ENCODE measurements around the gene PTPRR.

PTPRR gene

GRCh38 chr12:70928071-70928470 is 7.5 kb upstream of the PTPRR start:
- no peak overlapping the region for H3K4me3 Mint-ChIP-seq
- no peaks in the 10 kb centered on the region for H3K9me3 Mint-ChIP-seq
- H3K27me3 Mint-ChIP-seq, result no peaks in the 10 kb centered on the region
- no peaks in the 10 kb centered on the region for H3K4me1 Mint-ChIP-seq (ENCODE audit: low read depth)
- no peaks in the 10 kb centered on the region for H3K36me3 Mint-ChIP-seq (ENCODE audit: low read depth)
- H3K27ac Mint-ChIP-seq, result no peak overlapping the region

GRCh38 chr12:70927356-70927755 is 6.8 kb upstream of the PTPRR start:
- no peaks in the 10 kb centered on the region for H3K36me3 Mint-ChIP-seq (ENCODE audit: low read depth)
- H3K9me3 Mint-ChIP-seq, result no peaks in the 10 kb centered on the region
- no peaks in the 10 kb centered on the region for H3K27me3 Mint-ChIP-seq
- no peak overlapping the region for H3K27ac Mint-ChIP-seq
- no peaks in the 10 kb centered on the region for H3K4me1 Mint-ChIP-seq (ENCODE audit: low read depth)
- H3K4me3 Mint-ChIP-seq, result no peak overlapping the region

- no peaks in the 10 kb centered on the region for H3K36me3 Mint-ChIP-seq (ENCODE audit: low read depth)
- no peaks in the 10 kb centered on the region for H3K4me1 Mint-ChIP-seq (ENCODE audit: low read depth)
- H3K9me3 Mint-ChIP-seq, result peaks cover 3% of the 10 kb centered on the region
- peaks cover 5% of the 10 kb centered on the region for H3K27me3 Mint-ChIP-seq
- no peak overlapping the region for H3K4me3 Mint-ChIP-seq
- no peak overlapping the region for H3K27ac Mint-ChIP-seq
These were observed 5.0 kb upstream of the PTPRR start for GRCh38 chr12:70925539-70925938.

GRCh38 chr12:70920891-70921290 is 353 bp upstream of the PTPRR start:
- no peaks in the 10 kb centered on the region for H3K4me1 Mint-ChIP-seq (ENCODE audit: low read depth)
- no peaks in the 10 kb centered on the region for H3K36me3 Mint-ChIP-seq (ENCODE audit: low read depth)
- H3K27ac Mint-ChIP-seq, result no peak overlapping the region
- H3K9me3 Mint-ChIP-seq, result peaks cover 3% of the 10 kb centered on the region
- no peak overlapping the region for H3K4me3 Mint-ChIP-seq
- H3K27me3 Mint-ChIP-seq, result peaks cover 14% of the 10 kb centered on the region

- Mint-ChIP-seq H3K27ac (no peak overlapping the region), H3K9me3 (peaks cover 3% of the 10 kb centered on the region), H3K27me3 (peaks cover 14% of the 10 kb centered on the region), H3K4me3 (no peak overlapping the region), H3K4me1 (ENCODE audit: low read depth) (no peaks in the 10 kb centered on the region), H3K36me3 (ENCODE audit: low read depth) (no peaks in the 10 kb centered on the region)
These were observed 922 bp downstream of the PTPRR start for GRCh38 chr12:70919597-70920035.

GRCh38 chr12:70919176-70919575 is 1.4 kb downstream of the PTPRR start:
- Mint-ChIP-seq H3K4me1 (ENCODE audit: low read depth) (no peaks in the 10 kb centered on the region), H3K36me3 (ENCODE audit: low read depth) (no peaks in the 10 kb centered on the region), H3K27ac (no peak overlapping the region), H3K27me3 (peaks cover 14% of the 10 kb centered on the region), H3K9me3 (peaks cover 3% of the 10 kb centered on the region), H3K4me3 (no peak overlapping the region)

- H3K4me1 Mint-ChIP-seq (ENCODE audit: low read depth), result no peaks in the 10 kb centered on the region
- H3K9me3 Mint-ChIP-seq, result peaks cover 3% of the 10 kb centered on the region
- H3K36me3 Mint-ChIP-seq (ENCODE audit: low read depth), result no peaks in the 10 kb centered on the region
- H3K27ac Mint-ChIP-seq, result no peak overlapping the region
- H3K4me3 Mint-ChIP-seq, result no peak overlapping the region
- peaks cover 14% of the 10 kb centered on the region for H3K27me3 Mint-ChIP-seq
These were observed 2.2 kb downstream of the PTPRR start for GRCh38 chr12:70918321-70918720.

- Mint-ChIP-seq H3K4me3 (no peak overlapping the region), H3K9me3 (peaks cover 4% of the 10 kb centered on the region), H3K27ac (no peak overlapping the region), H3K27me3 (peaks cover 4% of the 10 kb centered on the region), H3K4me1 (ENCODE audit: low read depth) (no peaks in the 10 kb centered on the region), H3K36me3 (ENCODE audit: low read depth) (no peaks in the 10 kb centered on the region)
These were observed 9.9 kb downstream of the PTPRR start for GRCh38 chr12:70910666-70911065.

- Mint-ChIP-seq H3K27ac (no peak overlapping the region), H3K4me3 (no peak overlapping the region)
These were observed 11.6 kb downstream of the PTPRR start for GRCh38 chr12:70908978-70909377.

GRCh38 chr12:70907412-70907811 is 13.1 kb downstream of the PTPRR start:
- H3K27ac Mint-ChIP-seq, result no peak overlapping the region
- peaks cover 4% of the 10 kb centered on the region for H3K27me3 Mint-ChIP-seq
- no peaks in the 10 kb centered on the region for H3K36me3 Mint-ChIP-seq (ENCODE audit: low read depth)
- H3K4me3 Mint-ChIP-seq, result no peak overlapping the region
- peaks cover 4% of the 10 kb centered on the region for H3K9me3 Mint-ChIP-seq
- no peaks in the 10 kb centered on the region for H3K4me1 Mint-ChIP-seq (ENCODE audit: low read depth)

More at GRCh38 chr12:70908978-70909377, 11.6 kb downstream of the PTPRR start:
- H3K36me3 Mint-ChIP-seq (ENCODE audit: low read depth), result no peaks in the 10 kb centered on the region
- no peaks in the 10 kb centered on the region for H3K4me1 Mint-ChIP-seq (ENCODE audit: low read depth)
- H3K27me3 Mint-ChIP-seq, result peaks cover 4% of the 10 kb centered on the region
- H3K9me3 Mint-ChIP-seq, result peaks cover 4% of the 10 kb centered on the region

GRCh38 chr12:70895956-70896355 is 24.6 kb downstream of the PTPRR start:
- Mint-ChIP-seq H3K36me3 (ENCODE audit: low read depth) (no peaks in the 10 kb centered on the region), H3K4me1 (ENCODE audit: low read depth) (no peaks in the 10 kb centered on the region), H3K4me3 (no peak overlapping the region), H3K27me3 (no peaks in the 10 kb centered on the region), H3K9me3 (peaks cover 4% of the 10 kb centered on the region), H3K27ac (no peak overlapping the region)

GRCh38 chr12:70892593-70892992 is 27.9 kb downstream of the PTPRR start:
- Mint-ChIP-seq H3K27ac (no peak overlapping the region), H3K4me1 (ENCODE audit: low read depth) (no peaks in the 10 kb centered on the region), H3K9me3 (peaks cover 2% of the 10 kb centered on the region), H3K4me3 (no peak overlapping the region), H3K27me3 (no peaks in the 10 kb centered on the region), H3K36me3 (ENCODE audit: low read depth) (no peaks in the 10 kb centered on the region)

- no peak overlapping the region for H3K27ac Mint-ChIP-seq
These were observed 29.4 kb downstream of the PTPRR start for GRCh38 chr12:70890895-70891832.

GRCh38 chr12:70885956-70886355 is 34.6 kb downstream of the PTPRR start:
- Mint-ChIP-seq H3K27me3 (no peaks in the 10 kb centered on the region), H3K4me3 (no peak overlapping the region), H3K9me3 (peaks cover 3% of the 10 kb centered on the region), H3K27ac (no peak overlapping the region), H3K36me3 (ENCODE audit: low read depth) (no peaks in the 10 kb centered on the region), H3K4me1 (ENCODE audit: low read depth) (no peaks in the 10 kb centered on the region)

More at GRCh38 chr12:70890895-70891832, 29.4 kb downstream of the PTPRR start:
- Mint-ChIP-seq H3K9me3 (peaks cover 3% of the 10 kb centered on the region), H3K4me3 (no peak overlapping the region), H3K36me3 (ENCODE audit: low read depth) (no peaks in the 10 kb centered on the region), H3K4me1 (ENCODE audit: low read depth) (no peaks in the 10 kb centered on the region), H3K27me3 (no peaks in the 10 kb centered on the region)

- Mint-ChIP-seq H3K9me3 (peaks cover 3% of the 10 kb centered on the region), H3K4me1 (ENCODE audit: low read depth) (no peaks in the 10 kb centered on the region), H3K27me3 (no peaks in the 10 kb centered on the region), H3K36me3 (ENCODE audit: low read depth) (no peaks in the 10 kb centered on the region), H3K27ac (no peak overlapping the region), H3K4me3 (no peak overlapping the region)
These were observed 36.7 kb downstream of the PTPRR start for GRCh38 chr12:70883855-70884254.

GRCh38 chr12:70880744-70881143 is 39.8 kb downstream of the PTPRR start:
- Mint-ChIP-seq H3K27ac (no peak overlapping the region), H3K9me3 (peaks cover 6% of the 10 kb centered on the region), H3K36me3 (ENCODE audit: low read depth) (no peaks in the 10 kb centered on the region), H3K27me3 (no peaks in the 10 kb centered on the region), H3K4me1 (ENCODE audit: low read depth) (no peaks in the 10 kb centered on the region), H3K4me3 (no peak overlapping the region)
